KOPT-K1 (cell line): ENCODE results near the gene CLN3.

Experiments used
- H3K27ac ChIP-seq: fragments of 200-600 bp; sonication (generic); 2 replicates; pipeline ENCODE4 v1.5.1; 2016; ENCODE audit warnings: antibody characterized with exemption, mild to moderate bottlenecking, low read depth, low read length; ENCODE audit not compliant: poor library complexity, severe bottlenecking
- H3K36me3 ChIP-seq: fragments of 200-600 bp; sonication (generic); 2 replicates; pipeline ENCODE4 v1.5.1; 2017; ENCODE audit warnings: antibody characterized with exemption, mild to moderate bottlenecking, low read length, moderate library complexity; ENCODE audit not compliant: insufficient read depth
- H3K9me3 ChIP-seq: fragments of 200-600 bp; sonication (generic); 2 replicates; pipeline ENCODE4 v1.5.1; 2017; ENCODE audit warnings: antibody characterized with exemption, low read length, mild to moderate bottlenecking; ENCODE audit not compliant: insufficient read depth, poor library complexity, severe bottlenecking

The CLN3 gene

GRCh38 chr16:28526201-28527099, 34.6 kb upstream of the CLN3 start:
- Histone ChIP-seq H3K27ac (no peak overlapping the region), H3K36me3 (no peaks in the 10 kb centered on the region), H3K9me3 (no peaks in the 10 kb centered on the region)

GRCh38 chr16:28524681-28525171, 32.9 kb upstream of the CLN3 start:
- H3K36me3 ChIP-seq, result no peaks in the 10 kb centered on the region
- no peak overlapping the region for H3K27ac ChIP-seq
- no peaks in the 10 kb centered on the region for H3K9me3 ChIP-seq

- H3K9me3 ChIP-seq, result no peaks in the 10 kb centered on the region
- no peak overlapping the region for H3K27ac ChIP-seq
- no peaks in the 10 kb centered on the region for H3K36me3 ChIP-seq
Observed at GRCh38 chr16:28522792-28523191, 30.9 kb upstream of the CLN3 start.

GRCh38 chr16:28521436-28521835, 29.6 kb upstream of the CLN3 start:
- Histone ChIP-seq H3K36me3 (no peaks in the 10 kb centered on the region), H3K27ac (no peak overlapping the region), H3K9me3 (no peaks in the 10 kb centered on the region)

- no peaks in the 10 kb centered on the region for H3K9me3 ChIP-seq
- no peak overlapping the region for H3K27ac ChIP-seq
Observed at GRCh38 chr16:28520672-28521071, 28.8 kb upstream of the CLN3 start.

GRCh38 chr16:28514246-28514645, 22.4 kb upstream of the CLN3 start:
- no peaks in the 10 kb centered on the region for H3K9me3 ChIP-seq
- H3K27ac ChIP-seq, result no peak overlapping the region

More at GRCh38 chr16:28520672-28521071, 28.8 kb upstream of the CLN3 start:
- no peaks in the 10 kb centered on the region for H3K36me3 ChIP-seq

GRCh38 chr16:28513484-28514181, 21.8 kb upstream of the CLN3 start:
- Histone ChIP-seq H3K36me3 (no peaks in the 10 kb centered on the region), H3K27ac (no peak overlapping the region), H3K9me3 (no peaks in the 10 kb centered on the region)

More at GRCh38 chr16:28514246-28514645, 22.4 kb upstream of the CLN3 start:
- H3K36me3 ChIP-seq, result no peaks in the 10 kb centered on the region

- H3K9me3 ChIP-seq, result no peaks in the 10 kb centered on the region
- H3K36me3 ChIP-seq, result no peaks in the 10 kb centered on the region
- H3K27ac ChIP-seq, result no peak overlapping the region
Observed at GRCh38 chr16:28511801-28512789, 20.2 kb upstream of the CLN3 start.

GRCh38 chr16:28511031-28511430, 19.2 kb upstream of the CLN3 start:
- Histone ChIP-seq H3K36me3 (no peaks in the 10 kb centered on the region), H3K9me3 (no peaks in the 10 kb centered on the region), H3K27ac (no peak overlapping the region)

GRCh38 chr16:28505489-28506137, 13.7 kb upstream of the CLN3 start:
- no peaks in the 10 kb centered on the region for H3K36me3 ChIP-seq
- H3K9me3 ChIP-seq, result no peaks in the 10 kb centered on the region
- H3K27ac ChIP-seq, result no peak overlapping the region

GRCh38 chr16:28504707-28505404, 13.0 kb upstream of the CLN3 start:
- Histone ChIP-seq H3K9me3 (no peaks in the 10 kb centered on the region), H3K27ac (no peak overlapping the region), H3K36me3 (no peaks in the 10 kb centered on the region)

- H3K36me3 ChIP-seq, result no peaks in the 10 kb centered on the region
- no peak overlapping the region for H3K27ac ChIP-seq
- no peaks in the 10 kb centered on the region for H3K9me3 ChIP-seq
Observed at GRCh38 chr16:28503470-28504259, 11.8 kb upstream of the CLN3 start.

GRCh38 chr16:28502290-28502689, 10.4 kb upstream of the CLN3 start:
- no peak overlapping the region for H3K27ac ChIP-seq
- no peaks in the 10 kb centered on the region for H3K36me3 ChIP-seq
- no peaks in the 10 kb centered on the region for H3K9me3 ChIP-seq
